Gastrocnemius medialis (tissue), 4 donors: ENCODE data around the gene ELL2. TPM values are rescaled to one million over a fixed set of nuclear protein-coding genes. Genes with fewer than 3 reads are reported as not detected.

Experiments
- ATAC-seq, 2 donors: fragments of 150-250 bp; one replicate each; pipeline ENCODE4 v1.9.1; 2016
- DNase-seq, 2 donors: peaks; one replicate each; pipeline ENCODE4 v3.0.0-alpha.2; 2019
- H3K27ac ChIP-seq, 4 donors: fragments of 200-600 bp; sonication (generic); 1 replicate in 1 of 4; 2 replicates in 3 of 4; pipeline ENCODE4 v1.5.1; 2016 to 2018; ENCODE audit warnings: mild to moderate bottlenecking in 2 of 4, moderate library complexity in 1 of 4
- H3K27me3 ChIP-seq, 3 donors: fragments of 200-600 bp; sonication (generic) in 2 of 3; 1 replicate in 1 of 3; 2 replicates in 2 of 3; pipeline versions ENCODE4 v1.5.1 to v1.6.0; 2016 to 2019; ENCODE audit warnings: mild to moderate bottlenecking in 1 of 3, moderate library complexity in 1 of 3
- H3K36me3 ChIP-seq, 2 donors: fragments of 200-600 bp; sonication (generic) in 1 of 2; one replicate each; pipeline ENCODE4 v1.5.1; 2017 to 2018
- H3K4me1 ChIP-seq, 2 donors: fragments of 200-600 bp; sonication (generic) in 1 of 2; one replicate each; pipeline ENCODE4 v1.5.1; 2016 to 2017; ENCODE audit warnings: mild to moderate bottlenecking in 2 of 2
- H3K4me3 ChIP-seq, 4 donors: fragments of 200-600 bp; sonication (generic) in 3 of 4; 1 replicate in 1 of 4; 2 replicates in 3 of 4; pipeline ENCODE4 v1.5.1; 2016 to 2019; ENCODE audit warnings: mild to moderate bottlenecking in 2 of 4
- H3K9me3 ChIP-seq, 3 donors: fragments of 200-600 bp; sonication (generic) in 2 of 3; 1 replicate in 1 of 3; 2 replicates in 2 of 3; pipeline ENCODE4 v1.5.1; 2016 to 2019
- POLR2A ChIP-seq, 2 donors: fragments of 450-650 bp; IDR thresholded peaks; one replicate each; pipeline ENCODE4 v1.6.1; 2017; ENCODE audit warnings: antibody characterized with exemption in 2 of 2, mild to moderate bottlenecking in 2 of 2, moderate library complexity in 2 of 2
- in situ Hi-C, 4 donors: fragments of 200-750 bp; cut with MboI; loops; one replicate each; pipeline versions ENCODE4 v1.15.0 to v1.8.0; 2017; ENCODE audit warnings: low sequenced_read_pairs in 4 of 4
- intact Hi-C: fragments of 100-400 bp; cut with DNase I; formaldehyde crosslinking; loops from one replicate; pipeline ENCODE4 v1.15.1; 2023; ENCODE audit warnings: low total_unique reads
- total RNA-seq, 4 donors: library from RNA; depleted of rRNA; stranded (reverse); fragments of >200 nt; gene quantifications; one replicate each; pipeline versions ENCODE4 v1.1.0 to v1.2.3, GENCODE V29; 2016
- TF ChIP-seq, protein P1 (sequence below), 5 experiments: fragments of 450-650 bp in 3 of 5; fragments of 200-600 bp in 2 of 5; sonication (generic) in 2 of 5; IDR thresholded peaks in 4 of 5; conservative IDR thresholded peaks in 1 of 5; 1 replicate in 4 of 5; 2 replicates in 1 of 5; pipeline ENCODE4 v1.5.1; 2016 to 2019; ENCODE audit warnings: antibody characterized with exemption in 5 of 5, mild to moderate bottlenecking in 3 of 5, moderate library complexity in 3 of 5

Gene ELL2
- total RNA-seq, 4 donors from 2014 or later, result 35.2 to 64.5 (median 42.9) TPM

DNA sequence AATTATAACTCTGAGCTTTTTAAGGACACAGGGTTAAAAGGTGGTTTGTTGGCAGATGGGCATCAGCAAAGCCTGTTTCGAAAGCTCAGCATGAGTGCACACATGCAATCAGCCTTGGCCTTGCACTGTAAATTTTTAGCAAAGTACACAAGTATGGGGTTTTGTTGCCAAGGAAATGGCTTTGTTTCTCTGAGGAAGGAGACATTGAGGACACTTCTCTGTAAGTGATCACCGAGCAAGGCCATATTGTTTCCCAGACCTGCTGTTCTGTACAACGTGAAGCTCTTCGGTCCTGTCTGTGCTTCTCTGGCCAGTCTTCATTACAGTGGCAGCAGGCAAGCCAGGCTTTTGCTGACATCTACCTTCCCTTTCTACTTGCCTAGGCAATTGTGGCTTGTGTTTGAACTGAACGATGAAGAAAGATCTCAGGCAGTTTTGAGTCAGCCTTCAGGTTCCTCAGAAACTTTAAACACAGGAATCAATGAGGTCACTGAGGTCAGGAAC lies 111.2 kb downstream of the ELL2 start:
- no peak for ATAC-seq
- no peak overlapping the region for H3K27ac ChIP-seq

DNA sequence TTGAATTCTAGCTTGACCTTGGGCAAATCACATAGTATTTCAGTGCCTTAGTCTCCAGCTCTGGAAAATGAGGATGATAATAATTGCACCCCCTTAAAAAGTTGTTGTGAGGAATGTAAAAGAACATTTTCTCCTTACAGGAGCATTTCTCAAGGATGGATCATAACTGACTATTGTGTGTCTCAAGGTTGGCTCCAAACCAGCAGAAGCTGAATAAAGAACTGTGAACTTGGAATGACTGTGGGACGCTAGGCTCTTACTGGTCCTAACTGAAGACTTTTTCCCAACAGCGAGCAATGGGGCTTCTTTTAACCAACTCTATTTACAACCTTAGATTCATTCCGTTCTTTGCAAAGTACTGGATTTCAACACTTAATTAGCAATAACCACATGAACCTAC lies 113.0 kb downstream of the ELL2 start:
- TF ChIP-seq, protein P1, sequence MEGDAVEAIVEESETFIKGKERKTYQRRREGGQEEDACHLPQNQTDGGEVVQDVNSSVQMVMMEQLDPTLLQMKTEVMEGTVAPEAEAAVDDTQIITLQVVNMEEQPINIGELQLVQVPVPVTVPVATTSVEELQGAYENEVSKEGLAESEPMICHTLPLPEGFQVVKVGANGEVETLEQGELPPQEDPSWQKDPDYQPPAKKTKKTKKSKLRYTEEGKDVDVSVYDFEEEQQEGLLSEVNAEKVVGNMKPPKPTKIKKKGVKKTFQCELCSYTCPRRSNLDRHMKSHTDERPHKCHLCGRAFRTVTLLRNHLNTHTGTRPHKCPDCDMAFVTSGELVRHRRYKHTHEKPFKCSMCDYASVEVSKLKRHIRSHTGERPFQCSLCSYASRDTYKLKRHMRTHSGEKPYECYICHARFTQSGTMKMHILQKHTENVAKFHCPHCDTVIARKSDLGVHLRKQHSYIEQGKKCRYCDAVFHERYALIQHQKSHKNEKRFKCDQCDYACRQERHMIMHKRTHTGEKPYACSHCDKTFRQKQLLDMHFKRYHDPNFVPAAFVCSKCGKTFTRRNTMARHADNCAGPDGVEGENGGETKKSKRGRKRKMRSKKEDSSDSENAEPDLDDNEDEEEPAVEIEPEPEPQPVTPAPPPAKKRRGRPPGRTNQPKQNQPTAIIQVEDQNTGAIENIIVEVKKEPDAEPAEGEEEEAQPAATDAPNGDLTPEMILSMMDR (IDR thresholded peaks at IDR 0.05 in 4 of 5, conservative IDR thresholded peaks at IDR 0.05 in 1 of 5), result no peak
- TF ChIP-seq POLR2A (IDR thresholded peaks at IDR 0.05), result no peak
- in situ Hi-C loops (loop anchor here (5.0 to 25.0 kb wide), 7 partner anchors 66 to 864 kb away; no protein-coding TSS in a partner anchor), intact Hi-C loops (loop anchor here (10.0 kb wide), 1 partner anchor 294 kb away; the partner anchor contains the start of genes ARSK and SKIC3)
- H3K36me3 ChIP-seq, result peaks cover 0 to 4% of the 10 kb centered on the region in 2 donors
- peaks cover 3 to 10% of the 10 kb centered on the region in 2 donors for H3K4me1 ChIP-seq
- H3K27me3 ChIP-seq, result no peaks in the 10 kb centered on the region
- no peaks in the 10 kb centered on the region for H3K9me3 ChIP-seq
- DNase-seq (no peak), ATAC-seq (no peak)
- H3K27ac ChIP-seq, result no peak overlapping the region
- no peak overlapping the region for H3K4me3 ChIP-seq

More for the DNA sequence above, 111.2 kb downstream of the ELL2 start:
- no peaks in the 10 kb centered on the region for H3K27me3 ChIP-seq
- intact Hi-C loops, result no loop called here
- H3K4me1 ChIP-seq, result peaks cover 0 to 3% of the 10 kb centered on the region in 2 donors
- in situ Hi-C loops, result loop anchor here (10.0 to 25.0 kb wide), 4 partner anchors 114 to 862 kb away; partner anchors contain the start of gene ELL2 (in 1 of the 4)
- TF ChIP-seq, protein P1 (IDR thresholded peaks at IDR 0.05 in 4 of 5, conservative IDR thresholded peaks at IDR 0.05 in 1 of 5), result no peak
- no peak for TF ChIP-seq POLR2A (IDR thresholded peaks at IDR 0.05)
- peaks cover 0 to 4% of the 10 kb centered on the region in 2 donors for H3K36me3 ChIP-seq
- H3K4me3 ChIP-seq, result no peak overlapping the region
- H3K9me3 ChIP-seq, result no peaks in the 10 kb centered on the region
- DNase-seq, result peak in 1 of 2 donors; percentile 9

DNA sequence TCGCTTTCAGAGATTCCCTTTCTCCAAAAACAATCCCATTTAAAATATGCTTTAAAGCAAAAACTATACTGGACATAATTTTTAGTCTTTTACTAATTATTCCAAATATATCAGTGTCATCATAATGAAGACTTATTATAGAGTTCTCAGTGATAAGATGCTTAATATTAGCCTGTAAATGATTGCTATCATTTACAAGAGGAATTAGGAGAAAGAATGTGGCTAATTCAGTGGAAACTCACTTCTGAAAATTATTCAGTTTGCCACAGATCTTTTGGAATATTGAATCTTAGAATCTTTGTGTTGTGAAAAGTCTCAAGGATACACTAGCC lies 114.4 kb downstream of the ELL2 start:
- no peak for DNase-seq
- no peak overlapping the region for H3K4me3 ChIP-seq
- in situ Hi-C loops, result loop anchor here (5.0 to 25.0 kb wide), 7 partner anchors 65 to 865 kb away; no protein-coding TSS in a partner anchor
- H3K36me3 ChIP-seq, result no peaks in the 10 kb centered on the region
- no peak for TF ChIP-seq POLR2A (IDR thresholded peaks at IDR 0.05)
- TF ChIP-seq, protein P1 (IDR thresholded peaks at IDR 0.05 in 4 of 5, conservative IDR thresholded peaks at IDR 0.05 in 1 of 5), result no peak
- intact Hi-C loops, result loop anchor here (1.0 to 10.0 kb wide), 4 partner anchors 66 to 292 kb away; partner anchors contain the start of genes ARSK and SKIC3
- peaks cover 17 to 25% of the 10 kb centered on the region in 2 donors for H3K4me1 ChIP-seq
- no peak overlapping the region for H3K27ac ChIP-seq
- H3K9me3 ChIP-seq, result no peaks in the 10 kb centered on the region
- no peaks in the 10 kb centered on the region for H3K27me3 ChIP-seq
- ATAC-seq, result no peak

DNA sequence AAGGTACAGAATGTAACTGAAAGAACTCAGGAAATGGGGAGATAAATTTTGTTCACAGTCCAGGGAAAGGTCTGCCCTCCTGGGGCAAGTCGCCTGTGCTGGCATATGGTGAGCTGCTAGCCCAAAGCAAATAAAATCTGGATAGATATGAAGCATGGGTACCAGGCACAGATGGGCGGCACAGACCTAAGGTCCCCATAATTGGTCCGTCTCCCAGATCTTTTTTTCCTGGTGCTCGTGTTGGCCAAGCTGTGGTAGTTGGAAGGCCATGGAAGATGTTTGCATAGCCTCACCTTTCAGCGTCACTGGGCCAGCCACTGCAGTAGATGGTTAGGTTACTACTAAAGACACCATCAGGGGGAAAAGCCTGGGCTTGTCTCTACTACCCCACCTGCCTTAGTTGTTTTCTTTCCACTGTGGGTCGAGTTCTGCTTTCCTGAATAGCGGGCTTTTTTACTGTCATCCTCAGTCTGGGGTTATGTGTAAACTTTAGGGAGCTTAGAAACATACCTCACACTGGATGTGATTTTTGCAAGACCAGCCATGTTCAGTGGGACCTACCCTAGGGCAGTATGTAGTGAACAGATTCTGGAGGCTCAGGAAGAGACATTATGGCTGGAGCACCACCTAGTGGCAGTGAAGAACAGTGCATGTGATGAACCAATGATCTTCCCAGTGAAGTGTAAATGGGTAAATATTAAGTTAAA lies 114.9 kb downstream of the ELL2 start:
- H3K36me3 ChIP-seq, result no peaks in the 10 kb centered on the region
- peak overlapping the region in 3 of 4 donors; percentile 8 to 59 (median 52) for H3K4me3 ChIP-seq
- in situ Hi-C loops, result loop anchor here (5.0 to 25.0 kb wide), 7 partner anchors 64 to 866 kb away; no protein-coding TSS in a partner anchor
- no peaks in the 10 kb centered on the region for H3K27me3 ChIP-seq
- intact Hi-C loops, result loop anchor here (1.0 to 10.0 kb wide), 4 partner anchors 65 to 292 kb away; partner anchors contain the start of genes ARSK and SKIC3
- no peaks in the 10 kb centered on the region for H3K9me3 ChIP-seq
- H3K27ac ChIP-seq, result peak overlapping the region; percentile 84 to 92 (median 88)
- H3K4me1 ChIP-seq, result peaks cover 19 to 30% of the 10 kb centered on the region in 2 donors
- peak; percentile 43 to 56 for ATAC-seq
- TF ChIP-seq, protein P1 (IDR thresholded peaks at IDR 0.05 in 4 of 5, conservative IDR thresholded peaks at IDR 0.05 in 1 of 5), result peak; percentile 92 to 97 (median 94)
- TF ChIP-seq POLR2A (IDR thresholded peaks at IDR 0.05), result no peak
- peak in 1 of 2 donors; percentile 68 for DNase-seq
